ENCODE data around the gene PURA.
A peak's percentile ranks its signal among the peaks of the same experiment; 100 is the strongest.
"Not testable (repeated sequence)": the region's sequence is repeated elsewhere in the genome, so short reads cannot be mapped to it uniquely, and the experiment has no call there.

PURA gene

GRCh38 chr5:140141241-140141640, 27.3 kb downstream of the PURA start:
- DNase-seq: no peak

DNA sequence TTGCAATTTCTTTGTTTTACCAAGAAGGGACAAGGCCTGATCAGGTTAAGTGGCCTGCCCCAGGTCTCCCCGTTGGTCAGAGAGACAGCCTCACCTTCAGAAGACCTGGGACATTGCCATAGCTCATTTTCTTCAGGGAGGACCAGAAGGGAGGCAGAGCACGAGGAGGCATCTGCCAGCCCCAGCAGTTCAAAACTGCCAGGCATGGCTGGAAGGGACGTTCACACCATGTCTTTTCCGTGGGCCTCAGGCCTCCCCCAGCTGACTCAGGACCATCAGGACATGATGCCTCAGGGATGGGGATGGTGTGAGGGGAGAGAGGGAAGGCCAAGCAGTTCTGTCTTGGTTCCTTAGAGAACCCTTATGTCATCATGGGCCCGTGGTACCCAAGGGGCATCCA, 28.3 kb downstream of the PURA start:
- no peak for DNase-seq

DNA sequence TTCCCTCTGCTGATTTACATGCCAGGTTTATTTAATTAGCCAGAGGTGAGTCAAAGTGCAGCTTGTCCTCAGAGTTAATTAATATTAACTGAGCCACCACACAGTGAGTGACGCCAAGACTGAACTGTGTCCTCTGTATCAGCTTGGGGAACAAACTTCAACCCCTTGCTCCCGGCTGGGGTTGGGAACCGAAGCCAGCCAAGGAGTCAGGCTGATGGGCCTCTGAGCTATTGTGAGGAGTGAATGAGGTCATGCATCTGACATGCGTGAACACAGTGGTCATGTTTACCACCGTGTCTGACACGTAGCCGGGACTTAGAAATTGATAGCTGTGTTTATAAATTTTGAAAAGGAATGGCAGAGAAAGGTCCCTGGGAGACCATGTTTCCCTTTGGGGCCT, 28.9 kb downstream of the PURA start:
- no peak for DNase-seq

GRCh38 chr5:140143521-140144258, 29.8 kb downstream of the PURA start:
- DNase-seq: no peak

GRCh38 chr5:140145256-140145655, 31.3 kb downstream of the PURA start:
- no peak for DNase-seq

GRCh38 chr5:140145818-140146522, 32.1 kb downstream of the PURA start:
- DNase-seq: peak; percentile 8

DNA sequence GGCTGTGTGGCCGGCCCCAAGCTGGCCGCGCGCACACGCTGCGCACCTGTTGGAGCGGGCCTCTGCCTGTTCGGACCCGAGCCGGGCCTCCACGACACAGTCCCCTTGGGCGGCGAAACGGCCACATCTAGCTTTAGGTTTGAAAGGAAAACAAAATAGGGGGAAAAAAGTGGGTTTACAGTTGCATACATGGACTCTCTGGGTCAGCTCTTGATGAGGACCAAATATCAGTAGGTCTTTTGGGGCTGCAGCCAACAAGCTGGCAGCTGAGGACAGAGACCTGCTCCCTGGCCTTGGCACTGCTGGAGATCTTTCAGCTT, 32.6 kb downstream of the PURA start:
- no peak for DNase-seq

DNA sequence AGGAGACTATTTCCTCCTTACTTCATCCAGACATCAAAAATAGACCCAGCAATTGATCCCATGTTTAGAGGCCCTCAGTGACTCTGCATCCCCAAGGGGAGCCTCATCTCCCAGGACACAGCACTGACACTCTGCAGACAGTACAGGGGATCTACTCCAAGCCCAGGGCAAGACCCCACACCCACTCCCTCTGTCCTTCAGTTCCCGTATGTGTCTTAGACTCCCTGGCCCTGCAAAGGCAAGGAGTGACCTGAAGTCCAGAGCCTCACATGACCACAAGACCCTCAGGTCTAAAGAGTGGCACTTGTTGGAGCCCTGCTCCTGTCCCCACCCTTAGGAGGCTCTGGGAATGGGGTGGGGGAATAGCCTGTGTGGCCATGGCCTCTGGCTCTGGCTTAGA, 33.6 kb downstream of the PURA start:
- no peak for DNase-seq

- DNase-seq: no peak
Measured at GRCh38 chr5:140148508-140148907, 34.6 kb downstream of the PURA start.

DNA sequence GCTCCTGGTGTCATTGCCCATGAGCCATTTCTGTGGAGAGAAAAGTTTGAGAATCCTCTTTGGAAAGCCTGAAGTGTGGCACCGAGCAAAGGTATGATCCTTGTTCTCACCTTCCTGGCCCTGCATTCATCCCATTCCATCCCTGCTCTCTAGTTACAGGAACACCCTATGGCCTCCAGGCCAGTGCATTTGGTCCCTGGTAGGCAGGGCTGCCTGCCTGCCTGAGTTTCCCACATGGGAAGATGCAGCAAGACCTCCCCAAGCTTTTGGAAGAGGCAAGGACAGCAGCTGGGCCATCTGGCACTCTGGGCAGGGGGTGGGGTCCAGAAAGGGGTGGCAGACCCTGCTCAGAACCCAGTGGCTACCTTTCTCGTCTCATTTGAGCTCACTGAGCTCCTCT, 36.3 kb downstream of the PURA start:
- DNase-seq: no peak

GRCh38 chr5:140151144-140152021, 37.5 kb downstream of the PURA start:
- no peak for DNase-seq

DNA sequence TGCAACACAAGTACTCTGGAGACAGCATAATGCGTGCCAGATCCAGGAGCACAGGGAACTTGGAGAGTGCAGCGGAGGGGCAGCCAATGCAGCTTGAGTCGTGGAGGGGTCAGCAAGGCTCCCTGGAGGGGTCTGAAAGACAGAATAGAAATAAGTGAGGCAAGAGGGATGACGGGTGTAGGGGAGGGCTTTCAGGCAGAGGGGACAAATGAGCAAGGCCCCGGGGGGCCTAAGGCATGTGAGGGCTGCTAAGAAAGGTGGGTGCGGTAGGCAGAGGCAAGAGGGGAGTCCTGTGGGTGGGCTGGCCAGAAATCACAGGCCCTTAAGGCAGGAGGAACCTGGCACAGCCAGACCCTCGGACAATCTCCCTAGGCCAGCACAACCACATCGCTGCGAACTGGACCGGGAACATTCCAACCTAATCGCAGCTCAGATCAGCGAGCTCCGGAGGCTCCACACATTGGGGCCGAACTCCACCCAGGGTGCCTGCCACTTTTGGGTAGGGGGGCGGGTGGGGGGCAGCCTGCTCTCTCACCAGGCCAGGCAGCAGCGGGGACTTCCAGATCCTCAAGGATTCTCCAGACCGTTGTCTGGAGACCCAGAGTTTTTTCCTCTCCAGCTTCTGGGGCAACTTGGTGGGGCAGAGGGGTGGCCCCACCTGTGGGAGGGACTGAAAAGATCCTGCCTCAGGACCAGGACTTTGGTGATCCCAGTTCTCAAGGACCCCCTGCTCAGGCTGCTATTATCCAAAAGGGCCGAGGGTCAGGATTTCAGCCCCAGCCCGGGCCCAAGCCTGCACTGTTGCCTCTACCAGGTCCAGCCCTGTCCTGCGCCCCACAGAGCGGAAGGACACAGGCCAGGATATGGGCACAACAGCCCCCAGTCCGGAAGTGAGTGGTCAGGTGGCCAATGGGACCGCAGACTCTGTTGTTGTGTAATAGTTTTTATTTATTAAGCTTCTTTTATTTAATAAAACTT, 38.4 kb downstream of the PURA start:
- no peak for DNase-seq

DNA sequence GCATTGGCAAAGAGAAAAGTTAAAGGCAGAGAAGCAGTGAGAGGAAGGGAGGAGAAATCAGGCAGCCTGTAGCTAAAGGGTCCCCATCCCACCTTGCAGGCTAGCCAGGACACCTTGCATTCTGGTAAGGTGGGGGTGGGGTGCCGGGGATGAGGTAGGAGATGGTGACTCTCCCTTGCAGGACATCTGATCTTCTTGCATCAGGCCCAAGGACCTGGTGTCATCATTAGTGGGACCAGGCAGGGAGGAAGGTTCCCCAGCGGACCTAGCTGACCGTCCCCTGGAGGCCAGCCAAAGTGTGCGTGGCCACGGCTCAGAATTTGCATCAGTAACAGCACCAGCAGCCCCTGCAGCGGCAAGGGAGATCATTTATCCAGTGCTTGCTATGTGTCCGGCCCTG, 39.3 kb downstream of the PURA start:
- DNase-seq: no peak

DNA sequence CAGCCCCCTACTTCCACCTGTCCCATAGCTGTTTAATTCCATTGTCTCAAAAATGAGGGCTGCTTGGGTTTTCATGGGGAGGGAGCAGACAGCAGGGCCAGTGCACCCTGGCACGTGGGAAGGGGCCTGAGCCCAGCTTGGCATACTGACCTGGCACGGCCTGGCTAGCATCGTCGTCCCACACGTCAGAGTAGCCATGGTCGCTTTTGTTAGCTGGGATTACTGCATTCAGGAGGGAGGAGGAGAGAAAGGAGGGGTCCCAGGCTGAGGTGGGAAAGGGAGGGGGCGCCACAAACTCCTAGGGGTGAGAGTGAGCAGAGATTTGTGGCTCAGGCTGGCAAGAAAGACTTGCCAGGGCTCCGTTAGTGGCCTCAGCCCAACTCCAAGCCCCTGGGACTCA, 40.0 kb downstream of the PURA start:
- DNase-seq: no peak

GRCh38 chr5:140154710-140155381, 40.9 kb downstream of the PURA start:
- not testable (repeated sequence) for DNase-seq

- peak; percentile 67 for DNase-seq
Measured at GRCh38 chr5:140157032-140157781, 43.3 kb downstream of the PURA start.

- no peak for DNase-seq
Measured at GRCh38 chr5:140159014-140159927, 45.4 kb downstream of the PURA start.

DNA sequence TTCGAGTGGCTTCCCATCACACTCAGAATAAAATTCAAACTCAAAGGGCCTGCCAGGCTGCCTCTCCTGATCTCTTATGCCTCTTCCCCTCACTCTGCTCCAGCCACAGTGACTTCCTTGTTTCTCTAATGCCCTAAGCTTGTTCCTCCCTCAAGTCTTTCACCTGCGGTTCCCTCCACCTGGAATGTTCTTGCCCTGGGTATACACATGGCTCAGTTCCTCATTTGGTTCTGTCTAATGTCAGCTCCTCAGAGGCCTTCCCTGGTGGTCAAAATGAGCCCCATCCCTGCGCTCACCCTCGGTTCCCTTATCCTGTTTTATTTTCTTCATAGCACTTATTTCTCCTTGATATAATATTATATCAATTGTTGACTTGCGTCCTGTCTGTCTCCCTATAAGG, 48.4 kb downstream of the PURA start:
- no peak for DNase-seq

DNA sequence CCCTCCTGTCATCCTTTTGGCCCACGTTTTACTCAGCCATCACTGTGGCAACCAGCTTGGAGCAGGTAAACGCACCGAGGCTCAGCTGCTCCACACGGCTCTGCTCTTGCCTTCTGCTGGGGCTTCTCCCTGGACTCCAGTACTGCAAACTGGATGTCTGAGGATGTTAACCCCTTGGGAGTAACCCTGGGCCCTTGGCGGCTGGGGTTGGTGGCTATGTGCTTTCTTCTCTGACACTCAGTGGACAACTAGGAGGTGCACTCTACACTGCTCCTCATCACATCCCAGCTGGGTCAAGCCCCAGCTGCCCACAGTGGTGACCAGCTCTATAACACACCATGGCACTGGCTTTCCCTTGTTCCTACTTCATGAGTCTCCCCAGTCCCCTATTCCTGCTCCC, 48.9 kb downstream of the PURA start:
- DNase-seq: no peak
